HCT116 (cell line): Measurements from ENCODE around the gene NDE1. TPM values are rescaled to one million over a fixed set of nuclear protein-coding genes. Genes with fewer than 3 reads are reported as not detected.

Source experiments
- ATAC-seq: fragments of 200-7000 bp; cut with Tn5 transposase; 2 replicates; pipeline ENCODE4 v1.9.1; 2020; ENCODE audit warnings: mild to moderate bottlenecking, moderate library complexity
- BruUV-seq: library from RNA; stranded (reverse); fragments of 400-500 nt; replicated peaks from 2 replicates; lab custom pipeline; 2021; lab: Mats Ljungman, UMichigan
- CTCF ChIA-PET: fragments of 300-600 bp; sonication (Branson Sonifier 250); formaldehyde crosslinking; loops from one replicate; lab custom pipeline; 2021; ENCODE audit warnings: antibody characterized with exemption; lab: Charles Lee
- POLR2A ChIA-PET: fragments of 300-600, 350-600 bp; sonication (Branson Sonifier 250); formaldehyde crosslinking; loops from one replicate; lab custom pipeline; 2021; ENCODE audit warnings: antibody characterized with exemption; lab: Charles Lee
- RAD21 ChIA-PET, 2 experiments: fragments of 300-600 bp; sonication (Branson Sonifier 250); formaldehyde crosslinking; loops; one replicate each; lab custom pipeline; 2023; ENCODE audit warnings: low total read pairs in 2 of 2; ENCODE audit not compliant: uncharacterized antibody in 2 of 2, unreplicated experiment in 2 of 2, low non-redundant PET in 1 of 2; lab: Charles Lee
- DNase-seq: peaks from one replicate; pipeline ENCODE4 v3.0.0-alpha.2; 2010; ENCODE audit warnings: low read depth, low spot score
- H2AFZ ChIP-seq: fragments of 200-600 bp; shearing (Covaris generic), sonication (generic); 2 replicates; pipeline ENCODE4 v1.6.1; 2017; ENCODE audit warnings: low read depth, mixed run types, mixed read lengths, antibody characterized with exemption, low read length; ENCODE audit not compliant: poor library complexity, severe bottlenecking
- H3K27ac ChIP-seq: 2 replicates; pipeline ENCODE4 v1.5.1; 2012; ENCODE audit warnings: low read depth, low read length
- H3K27me3 ChIP-seq: fragments of 200-600 bp; sonication (generic); 2 replicates; pipeline ENCODE4 v1.6.1; 2016; ENCODE audit warnings: mixed run types, low read length, mixed read lengths; ENCODE audit not compliant: insufficient read depth
- H3K36me3 ChIP-seq, 2 experiments: fragments of 200-500 bp in 1 of 2; fragments of 200-600 bp in 1 of 2; sonication (Bioruptor generic) in 1 of 2; sonication (generic) in 1 of 2; 2 replicates each; pipeline versions ENCODE4 v1.5.1 to v1.6.1; 2014 to 2016; ENCODE audit warnings: low read length in 2 of 2, inconsistent platforms in 1 of 2, mixed read lengths in 1 of 2, mixed run types in 1 of 2; ENCODE audit not compliant: insufficient read depth in 2 of 2, control insufficient read depth in 1 of 2
- H3K4me1 ChIP-seq, 2 experiments: fragments of 200-600 bp in 1 of 2; sonication (generic) in 1 of 2; 2 replicates each; pipeline versions ENCODE4 v1.5.1 to v1.6.1; 2012 to 2017; ENCODE audit warnings: low read length in 2 of 2, inconsistent platforms in 1 of 2, mild to moderate bottlenecking in 1 of 2, mixed read lengths in 1 of 2, mixed run types in 1 of 2, moderate library complexity in 1 of 2; ENCODE audit not compliant: insufficient read depth in 2 of 2, control insufficient read depth in 1 of 2
- H3K4me2 ChIP-seq: fragments of 200-600 bp; sonication (generic); 2 replicates; pipeline ENCODE4 v1.6.1; 2017; ENCODE audit warnings: mixed run types, low read length, mixed read lengths
- H3K4me3 ChIP-seq, 2 experiments: fragments of 200-600 bp in 1 of 2; sonication (generic) in 1 of 2; replicated peaks in 1 of 2; 2 replicates each; pipeline ENCODE4 v1.5.1; 2011 to 2016; ENCODE audit warnings: low read length in 2 of 2, control low read depth in 1 of 2, low read depth in 1 of 2, mild to moderate bottlenecking in 1 of 2, mixed read lengths in 1 of 2, mixed run types in 1 of 2
- H3K79me2 ChIP-seq: fragments of 200-600 bp; sonication (generic); 2 replicates; pipeline ENCODE4 v1.6.1; 2017; ENCODE audit warnings: mild to moderate bottlenecking, mixed run types, low read length, moderate library complexity, mixed read lengths; ENCODE audit not compliant: insufficient read depth
- H3K9ac ChIP-seq: fragments of 200-600 bp; sonication (generic); 2 replicates; pipeline ENCODE4 v1.6.1; 2016; ENCODE audit warnings: low read length, mixed read lengths
- H3K9me2 ChIP-seq: fragments of 200-600 bp; sonication (generic), shearing (Covaris generic); 2 replicates; pipeline ENCODE4 v1.6.1; 2017; ENCODE audit warnings: mixed run types, mild to moderate bottlenecking, moderate library complexity; ENCODE audit not compliant: insufficient read depth
- H3K9me3 ChIP-seq, 2 experiments: fragments of 200-500 bp in 1 of 2; fragments of 200-600 bp in 1 of 2; sonication (Bioruptor generic) in 1 of 2; sonication (generic) in 1 of 2; 2 replicates each; pipeline ENCODE4 v1.6.1; 2014 to 2017; ENCODE audit warnings: low read length in 2 of 2, mixed read lengths in 2 of 2, inconsistent platforms in 1 of 2, low read depth in 1 of 2, mild to moderate bottlenecking in 1 of 2, mixed run types in 1 of 2, moderate library complexity in 1 of 2; ENCODE audit not compliant: control insufficient read depth in 1 of 2, insufficient read depth in 1 of 2
- H4K20me1 ChIP-seq: fragments of 200-600 bp; sonication (generic), shearing (Covaris generic); 2 replicates; pipeline ENCODE4 v1.6.1; 2017; ENCODE audit warnings: mixed run types, mild to moderate bottlenecking, moderate library complexity; ENCODE audit not compliant: insufficient read depth
- CBX3 ChIP-seq: IDR thresholded peaks from 2 replicates; pipeline ENCODE4 v1.6.1; 2012; ENCODE audit warnings: low read depth
- CEBPB ChIP-seq: IDR thresholded peaks from 2 replicates; pipeline ENCODE4 v1.6.1; 2012; ENCODE audit warnings: low read depth
- EGR1 ChIP-seq: IDR thresholded peaks from 2 replicates; pipeline ENCODE4 v1.6.1; 2012; ENCODE audit warnings: low read depth
- EZH2 ChIP-seq: fragments of 200-600 bp; sonication (generic); IDR thresholded peaks from 2 replicates; pipeline ENCODE4 v1.6.1; 2017; ENCODE audit warnings: antibody characterized with exemption, mixed run types
- FOSL1 ChIP-seq: IDR thresholded peaks from 2 replicates; pipeline ENCODE4 v1.6.1; 2012; ENCODE audit warnings: low read depth
- JUND ChIP-seq: IDR thresholded peaks from 2 replicates; pipeline ENCODE4 v1.6.1; 2012
- POLR2A ChIP-seq: IDR thresholded peaks from 2 replicates; pipeline ENCODE4 v1.7.0; 2011; ENCODE audit warnings: borderline replicate concordance; ENCODE audit not compliant: insufficient read depth, insufficient read length; ENCODE audit errors: extremely low read depth
- POLR2AphosphoS5 ChIP-seq: IDR thresholded peaks from 2 replicates; pipeline ENCODE4 v1.6.1; 2011; ENCODE audit warnings: mild to moderate bottlenecking, low read depth, low read length, moderate library complexity
- RAD21 ChIP-seq: IDR thresholded peaks from 2 replicates; pipeline ENCODE4 v1.6.1; 2012; ENCODE audit warnings: low read depth, mild to moderate bottlenecking
- SIN3A ChIP-seq: IDR thresholded peaks from 2 replicates; pipeline ENCODE4 v1.6.1; 2012; ENCODE audit warnings: low read depth
- SP1 ChIP-seq: IDR thresholded peaks from 2 replicates; pipeline ENCODE4 v1.6.1; 2012; ENCODE audit warnings: low read depth
- SRF ChIP-seq: IDR thresholded peaks from 2 replicates; pipeline ENCODE4 v1.6.1; 2012; ENCODE audit warnings: low read depth
- YY1 ChIP-seq: IDR thresholded peaks from 2 replicates; pipeline ENCODE4 v1.6.1; 2011; ENCODE audit warnings: low read length, low read depth, moderate library complexity, mild to moderate bottlenecking; ENCODE audit not compliant: insufficient replicate concordance; ENCODE audit errors: extremely low read depth
- ZFX ChIP-seq: fragments of 450-650 bp; IDR thresholded peaks from 2 replicates; pipeline ENCODE4 v1.6.1; 2017
- ZNF274 ChIP-seq: fragments of 200-500 bp; sonication (Bioruptor generic); IDR thresholded peaks from 2 replicates; pipeline ENCODE4 v1.6.1; 2014; ENCODE audit warnings: mild to moderate bottlenecking, low read depth, low read length, inconsistent platforms
- intact Hi-C: fragments of 100-400 bp; cut with micrococcal nuclease; formaldehyde crosslinking; loops from 2 replicates; pipeline ENCODE4 v1.10.0; 2022
- total RNA-seq: library from RNA; stranded (reverse); gene quantifications from one replicate; pipeline ENCODE4 v1.2.1, GENCODE V29; 2021; ENCODE audit not compliant: unreplicated experiment
- TF ChIP-seq, protein P1 (sequence below): IDR thresholded peaks from 2 replicates; pipeline ENCODE4 v1.6.1; 2012
- TF ChIP-seq, protein P2 (sequence below): IDR thresholded peaks from 2 replicates; pipeline ENCODE4 v1.6.1; 2011; ENCODE audit warnings: mild to moderate bottlenecking, low read length, moderate library complexity; ENCODE audit not compliant: insufficient replicate concordance; ENCODE audit errors: extremely low read depth
- TF ChIP-seq, protein P3 (sequence below): IDR thresholded peaks from 2 replicates; pipeline ENCODE4 v1.6.1; 2012; ENCODE audit warnings: low read depth
- TF ChIP-seq, protein P4 (sequence below): IDR thresholded peaks from 2 replicates; pipeline ENCODE4 v1.6.1; 2012

Gene NDE1
- total RNA-seq, 1 experiment from 2014 or later, result 103 TPM

DNA sequence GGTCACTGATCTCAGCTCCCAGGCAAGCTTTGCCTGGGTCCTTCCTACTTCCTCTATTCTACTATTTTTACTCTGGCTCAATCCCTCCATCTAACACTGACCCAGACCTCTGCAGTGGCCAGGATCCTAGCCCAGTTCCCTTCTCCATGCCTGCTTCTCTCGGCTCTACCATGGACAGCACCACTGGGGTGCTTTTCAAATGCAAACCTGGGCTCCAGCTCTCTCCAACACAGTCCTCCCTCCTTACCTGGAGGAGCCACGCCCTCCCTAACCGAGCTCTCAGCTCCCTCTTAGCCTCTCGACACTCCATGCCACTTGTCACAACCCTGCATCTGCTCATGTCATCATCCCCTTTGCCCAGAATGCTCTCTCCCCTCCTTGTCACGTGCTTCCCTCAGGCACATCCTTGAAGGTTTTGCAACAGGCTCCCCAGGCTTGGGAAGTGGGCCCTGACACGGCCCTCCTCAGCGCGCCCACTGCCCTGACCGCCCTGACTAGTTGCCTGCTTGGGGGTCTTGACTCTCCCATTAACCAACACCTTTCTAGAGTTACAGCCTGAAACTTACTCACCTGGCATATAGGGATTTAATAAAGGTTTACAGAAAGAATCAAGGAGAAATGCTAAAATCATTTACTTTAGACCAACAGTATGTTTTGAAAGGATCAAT is 48.7 kb upstream of the NDE1 start:
- RAD21 ChIA-PET, result no interaction called here
- no peak overlapping the region for H3K4me3 ChIP-seq
- no peak overlapping the region for H2AFZ ChIP-seq
- POLR2A ChIA-PET, result no interaction called here
- H3K27me3 ChIP-seq, result no peaks in the 10 kb centered on the region
- DNase-seq (no peak), ATAC-seq (no peak)
- H3K27ac ChIP-seq, result no peak overlapping the region
- H4K20me1 ChIP-seq, result no peaks in the 10 kb centered on the region
- TF ChIP-seq YY1, result no peak
- TF ChIP-seq, protein P1, sequence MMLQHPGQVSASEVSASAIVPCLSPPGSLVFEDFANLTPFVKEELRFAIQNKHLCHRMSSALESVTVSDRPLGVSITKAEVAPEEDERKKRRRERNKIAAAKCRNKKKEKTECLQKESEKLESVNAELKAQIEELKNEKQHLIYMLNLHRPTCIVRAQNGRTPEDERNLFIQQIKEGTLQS, result no peak
- TF ChIP-seq SP1, result no peak
- no peak for TF ChIP-seq EGR1
- TF ChIP-seq, protein P2, sequence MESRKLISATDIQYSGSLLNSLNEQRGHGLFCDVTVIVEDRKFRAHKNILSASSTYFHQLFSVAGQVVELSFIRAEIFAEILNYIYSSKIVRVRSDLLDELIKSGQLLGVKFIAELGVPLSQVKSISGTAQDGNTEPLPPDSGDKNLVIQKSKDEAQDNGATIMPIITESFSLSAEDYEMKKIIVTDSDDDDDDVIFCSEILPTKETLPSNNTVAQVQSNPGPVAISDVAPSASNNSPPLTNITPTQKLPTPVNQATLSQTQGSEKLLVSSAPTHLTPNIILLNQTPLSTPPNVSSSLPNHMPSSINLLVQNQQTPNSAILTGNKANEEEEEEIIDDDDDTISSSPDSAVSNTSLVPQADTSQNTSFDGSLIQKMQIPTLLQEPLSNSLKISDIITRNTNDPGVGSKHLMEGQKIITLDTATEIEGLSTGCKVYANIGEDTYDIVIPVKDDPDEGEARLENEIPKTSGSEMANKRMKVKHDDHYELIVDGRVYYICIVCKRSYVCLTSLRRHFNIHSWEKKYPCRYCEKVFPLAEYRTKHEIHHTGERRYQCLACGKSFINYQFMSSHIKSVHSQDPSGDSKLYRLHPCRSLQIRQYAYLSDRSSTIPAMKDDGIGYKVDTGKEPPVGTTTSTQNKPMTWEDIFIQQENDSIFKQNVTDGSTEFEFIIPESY, result no peak
- TF ChIP-seq SRF, result no peak
- no peak for TF ChIP-seq RAD21
- TF ChIP-seq, protein P3, sequence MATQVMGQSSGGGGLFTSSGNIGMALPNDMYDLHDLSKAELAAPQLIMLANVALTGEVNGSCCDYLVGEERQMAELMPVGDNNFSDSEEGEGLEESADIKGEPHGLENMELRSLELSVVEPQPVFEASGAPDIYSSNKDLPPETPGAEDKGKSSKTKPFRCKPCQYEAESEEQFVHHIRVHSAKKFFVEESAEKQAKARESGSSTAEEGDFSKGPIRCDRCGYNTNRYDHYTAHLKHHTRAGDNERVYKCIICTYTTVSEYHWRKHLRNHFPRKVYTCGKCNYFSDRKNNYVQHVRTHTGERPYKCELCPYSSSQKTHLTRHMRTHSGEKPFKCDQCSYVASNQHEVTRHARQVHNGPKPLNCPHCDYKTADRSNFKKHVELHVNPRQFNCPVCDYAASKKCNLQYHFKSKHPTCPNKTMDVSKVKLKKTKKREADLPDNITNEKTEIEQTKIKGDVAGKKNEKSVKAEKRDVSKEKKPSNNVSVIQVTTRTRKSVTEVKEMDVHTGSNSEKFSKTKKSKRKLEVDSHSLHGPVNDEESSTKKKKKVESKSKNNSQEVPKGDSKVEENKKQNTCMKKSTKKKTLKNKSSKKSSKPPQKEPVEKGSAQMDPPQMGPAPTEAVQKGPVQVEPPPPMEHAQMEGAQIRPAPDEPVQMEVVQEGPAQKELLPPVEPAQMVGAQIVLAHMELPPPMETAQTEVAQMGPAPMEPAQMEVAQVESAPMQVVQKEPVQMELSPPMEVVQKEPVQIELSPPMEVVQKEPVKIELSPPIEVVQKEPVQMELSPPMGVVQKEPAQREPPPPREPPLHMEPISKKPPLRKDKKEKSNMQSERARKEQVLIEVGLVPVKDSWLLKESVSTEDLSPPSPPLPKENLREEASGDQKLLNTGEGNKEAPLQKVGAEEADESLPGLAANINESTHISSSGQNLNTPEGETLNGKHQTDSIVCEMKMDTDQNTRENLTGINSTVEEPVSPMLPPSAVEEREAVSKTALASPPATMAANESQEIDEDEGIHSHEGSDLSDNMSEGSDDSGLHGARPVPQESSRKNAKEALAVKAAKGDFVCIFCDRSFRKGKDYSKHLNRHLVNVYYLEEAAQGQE, result no peak; the same call in 1 of the 2 replicates
- TF ChIP-seq EZH2, result no peak
- TF ChIP-seq FOSL1, result no peak
- no peak for TF ChIP-seq CBX3
- TF ChIP-seq ZFX, result no peak
- TF ChIP-seq, protein P4, sequence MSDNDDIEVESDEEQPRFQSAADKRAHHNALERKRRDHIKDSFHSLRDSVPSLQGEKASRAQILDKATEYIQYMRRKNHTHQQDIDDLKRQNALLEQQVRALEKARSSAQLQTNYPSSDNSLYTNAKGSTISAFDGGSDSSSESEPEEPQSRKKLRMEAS, result no peak
- TF ChIP-seq POLR2AphosphoS5, result no peak
- TF ChIP-seq ZNF274, result no peak
- no peak for TF ChIP-seq JUND
- TF ChIP-seq SIN3A, result no peak
- TF ChIP-seq POLR2A, result no peak
- no peak for TF ChIP-seq CEBPB
- BruUV-seq, result no TSS peak
- H3K9me2 ChIP-seq, result no peaks in the 10 kb centered on the region
- peaks cover 0 to 11% of the 10 kb centered on the region in 2 experiments; a peak in 1 of 4 replicates for H3K4me1 ChIP-seq
- no peak overlapping the region for H3K9ac ChIP-seq
- no peak overlapping the region for H3K4me2 ChIP-seq
- H3K79me2 ChIP-seq, result no peaks in the 10 kb centered on the region
- CTCF ChIA-PET, result no interaction called here
- H3K36me3 ChIP-seq, result peaks cover 35 to 41% of the 10 kb centered on the region in 2 experiments; a peak in 3 of 4 replicates
- H3K9me3 ChIP-seq, result no peaks in the 10 kb centered on the region
- intact Hi-C loops, result no loop called here
